ENCODE data around the gene PON2. TPM values are rescaled to one million over a fixed set of nuclear protein-coding genes. Genes with fewer than 3 reads are reported as not detected.

PON2 gene
- total and polyA plus RNA-seq, 2 of the 8 experiments (the other 6 are each of a cell fraction or from before 2014, with no cell fraction given) = 20.6 to 31.0 TPM

GRCh38 chr7:95411036-95411435 lies 23.8 kb downstream of the PON2 start:
- TF ChIP-seq ATF2 (IDR thresholded peaks at IDR 0.05; ENCODE audit: low read length) (no peak), SIX5 (IDR thresholded peaks at IDR 0.05; ENCODE audit: low read depth, low read length) (no peak), RXRA (IDR thresholded peaks at IDR 0.05; ENCODE audit: insufficient read depth, low read depth, low read length) (no peak), MAFK (IDR thresholded peaks at IDR 0.05; ENCODE audit: low read depth, low read length) (no peak), SP2 (IDR thresholded peaks at IDR 0.05; ENCODE audit: low read length) (no peak), YY1 (IDR thresholded peaks at IDR 0.05; ENCODE audit: low read depth, low read length) (no peak), RFX5 (IDR thresholded peaks at IDR 0.05; ENCODE audit: borderline replicate concordance, low read depth, low read length) (no peak)
- FAIRE-seq (no peak), DNase-seq (ENCODE audit: low read depth in 1 of 2, low spot score in 2 of 2) (no peak)
- no peak overlapping the region for H2BK12ac ChIP-seq (ENCODE audit: low read depth, low read length)
- H2BK5ac ChIP-seq (ENCODE audit: low read depth, low read length) = no peak overlapping the region
- no peaks in the 10 kb centered on the region for H3K4me1 ChIP-seq (replicated peaks in 1 of 4; ENCODE audit: control insufficient read depth in 3 of 4, insufficient read depth in 4 of 4, low read length in 3 of 4)
- POLR2A ChIA-PET (ENCODE audit: partially characterized antibody) = interaction anchor here (1.2 kb wide), 1 partner anchor 8 kb away, joined by 3 read pairs; no protein-coding TSS in a partner anchor
- no peak overlapping the region for H3K4me2 ChIP-seq (ENCODE audit: insufficient read depth in 1 of 2, low read depth in 2 of 2, low read length in 2 of 2)
- peaks cover 0 to 20% (median 5%) of the 10 kb centered on the region in 4 experiments; a peak in 4 of 8 replicates for H3K36me3 ChIP-seq (ENCODE audit: control insufficient read depth in 2 of 4, insufficient read depth in 4 of 4, low read length in 3 of 4)
- no peak overlapping the region for H4K5ac ChIP-seq (ENCODE audit: insufficient read length, low read depth, low read length)
- no peak overlapping the region for H4K8ac ChIP-seq (ENCODE audit: extremely low read depth, insufficient read depth, low read length)
- H3K79me2 ChIP-seq (ENCODE audit: control insufficient read depth in 1 of 2, insufficient read depth in 2 of 2, low read length in 2 of 2) = no peaks in the 10 kb centered on the region
- no peak overlapping the region for H3K4me3 ChIP-seq (ENCODE audit: extremely low read depth in 1 of 4, insufficient read depth in 2 of 4, low read depth in 3 of 4, low read length in 4 of 4)
- CTCF ChIA-PET (ENCODE audit: partially characterized antibody) = interaction anchor here (1.4 to 2.4 kb wide), 3 partner anchors 15 to 68 kb away, joined by 4 to 14 read pairs (median 6); partner anchors contain the start of gene PON3
- no peak overlapping the region for H3K23ac ChIP-seq (ENCODE audit: insufficient read length)
- H4K91ac ChIP-seq (replicated peaks; ENCODE audit: insufficient read length, low read length) = no peak overlapping the region
- H3K27me3 ChIP-seq (replicated peaks in 1 of 4; ENCODE audit: control insufficient read depth in 3 of 4, extremely low read depth in 1 of 4, insufficient read depth in 3 of 4, low read length in 3 of 4) = no peaks in the 10 kb centered on the region
- no peak overlapping the region for H2AK5ac ChIP-seq (ENCODE audit: low read depth, low read length)
- H3K14ac ChIP-seq (ENCODE audit: insufficient read length) = no peak overlapping the region
- WGBS, 2 experiments (ENCODE audit: extremely low coverage in 1 of 2, insufficient coverage in 1 of 2, insufficient read length in 1 of 2, insufficient replicate concordance in 2 of 2, low coverage in 1 of 2, low lambda C conversion rate in 2 of 2, missing lambda C conversion rate in 1 of 2) = 100% methylated on average over 3 of the region's 3 CpGs; no CpG with 5 or more reads in 1 of the 2 experiments
- no peak overlapping the region for H2BK15ac ChIP-seq (ENCODE audit: low read length)
- H3K9ac ChIP-seq (replicated peaks in 1 of 4; ENCODE audit: extremely low read depth in 1 of 4, low read depth in 3 of 4, low read length in 3 of 4) = no peak overlapping the region
- no peak overlapping the region for H3K4ac ChIP-seq (replicated peaks; ENCODE audit: insufficient read length, low read depth, low read length)
- H3K27ac ChIP-seq (ENCODE audit: low read depth, low read length) = no peak overlapping the region
- no peak overlapping the region for H2BK120ac ChIP-seq (replicated peaks; ENCODE audit: low read depth, low read length)
- H2AFZ ChIP-seq (ENCODE audit: low read length) = no peak overlapping the region
- H3K18ac ChIP-seq (ENCODE audit: extremely low read depth, low read length) = no peak overlapping the region
- no peaks in the 10 kb centered on the region for H4K20me1 ChIP-seq (replicated peaks in 1 of 2; ENCODE audit: control insufficient read depth in 1 of 2, insufficient read depth in 2 of 2, low read length in 2 of 2)
- H3K9me3 ChIP-seq (ENCODE audit: insufficient read depth in 2 of 2, low read depth in 1 of 2, low read length in 1 of 2) = no peaks in the 10 kb centered on the region
- no peaks in the 10 kb centered on the region for H3K79me1 ChIP-seq (ENCODE audit: low read depth, low read length)
- no peaks in the 10 kb centered on the region for H3K23me2 ChIP-seq (ENCODE audit: low read depth, low read length)
- no peak overlapping the region for H3K56ac ChIP-seq (replicated peaks; ENCODE audit: insufficient read length, low read depth, low read length)
- no peak overlapping the region for H2BK20ac ChIP-seq (ENCODE audit: low read length)
